ENCODE data around the gene SHROOM4.

The SHROOM4 gene

GRCh38 chrX:50711907-50712306, 102.1 kb downstream of the SHROOM4 start:
- H3K4me1 ChIP-seq (ENCODE audit: control insufficient read depth, insufficient read depth, low read length), result peaks cover 8% of the 10 kb centered on the region

GRCh38 chrX:50707955-50708699, 105.9 kb downstream of the SHROOM4 start:
- H3K9ac ChIP-seq (ENCODE audit: low read length in 2 of 2), result no peak overlapping the region
- peaks cover 11% of the 10 kb centered on the region for H3K4me1 ChIP-seq (ENCODE audit: control insufficient read depth, insufficient read depth, low read length)
- no peaks in the 10 kb centered on the region for H3K36me3 ChIP-seq (ENCODE audit: control insufficient read depth in 2 of 2, insufficient read depth in 2 of 2, low read length in 2 of 2)
- H3K27ac ChIP-seq (ENCODE audit: low read length), result no peak overlapping the region
- no peaks in the 10 kb centered on the region for H3K9me3 ChIP-seq (ENCODE audit: control insufficient read depth in 2 of 2, low read length in 2 of 2)
- H3K4me3 ChIP-seq (ENCODE audit: low read length in 2 of 2), result no peak overlapping the region
- H3K27me3 ChIP-seq (ENCODE audit: control insufficient read depth in 1 of 2, insufficient read depth in 2 of 2, low read length in 2 of 2), result peaks cover 0 to 7% of the 10 kb centered on the region in 2 donors

More at GRCh38 chrX:50711907-50712306, 102.1 kb downstream of the SHROOM4 start:
- Histone ChIP-seq H3K27ac (ENCODE audit: low read length) (no peak overlapping the region), H3K36me3 (ENCODE audit: control insufficient read depth in 2 of 2, insufficient read depth in 2 of 2, low read length in 2 of 2) (no peaks in the 10 kb centered on the region), H3K4me3 (ENCODE audit: low read length in 2 of 2) (no peak overlapping the region), H3K9me3 (ENCODE audit: control insufficient read depth in 2 of 2, low read length in 2 of 2) (no peaks in the 10 kb centered on the region), H3K9ac (ENCODE audit: low read length in 2 of 2) (no peak overlapping the region), H3K27me3 (ENCODE audit: control insufficient read depth in 1 of 2, insufficient read depth in 2 of 2, low read length in 2 of 2) (peaks cover 0 to 5% of the 10 kb centered on the region in 2 donors)

GRCh38 chrX:50707405-50707804, 106.6 kb downstream of the SHROOM4 start:
- Histone ChIP-seq H3K4me3 (ENCODE audit: low read length in 2 of 2) (no peak overlapping the region), H3K27ac (ENCODE audit: low read length) (no peak overlapping the region), H3K9me3 (ENCODE audit: control insufficient read depth in 2 of 2, low read length in 2 of 2) (no peaks in the 10 kb centered on the region), H3K9ac (ENCODE audit: low read length in 2 of 2) (no peak overlapping the region), H3K36me3 (ENCODE audit: control insufficient read depth in 2 of 2, insufficient read depth in 2 of 2, low read length in 2 of 2) (no peaks in the 10 kb centered on the region), H3K27me3 (ENCODE audit: control insufficient read depth in 1 of 2, insufficient read depth in 2 of 2, low read length in 2 of 2) (peaks cover 0 to 5% of the 10 kb centered on the region in 2 donors), H3K4me1 (ENCODE audit: control insufficient read depth, insufficient read depth, low read length) (peaks cover 11% of the 10 kb centered on the region)

GRCh38 chrX:50705042-50705441, 109.0 kb downstream of the SHROOM4 start:
- Histone ChIP-seq H3K9me3 (ENCODE audit: control insufficient read depth in 2 of 2, low read length in 2 of 2) (no peaks in the 10 kb centered on the region), H3K4me1 (ENCODE audit: control insufficient read depth, insufficient read depth, low read length) (peaks cover 11% of the 10 kb centered on the region), H3K27me3 (ENCODE audit: control insufficient read depth in 1 of 2, insufficient read depth in 2 of 2, low read length in 2 of 2) (peaks cover 0 to 9% of the 10 kb centered on the region in 2 donors), H3K27ac (ENCODE audit: low read length) (no peak overlapping the region), H3K9ac (ENCODE audit: low read length in 2 of 2) (no peak overlapping the region), H3K4me3 (ENCODE audit: low read length in 2 of 2) (no peak overlapping the region), H3K36me3 (ENCODE audit: control insufficient read depth in 2 of 2, insufficient read depth in 2 of 2, low read length in 2 of 2) (no peaks in the 10 kb centered on the region)

- H3K36me3 ChIP-seq (ENCODE audit: control insufficient read depth in 2 of 2, insufficient read depth in 2 of 2, low read length in 2 of 2), result no peaks in the 10 kb centered on the region
- no peaks in the 10 kb centered on the region for H3K9me3 ChIP-seq (ENCODE audit: control insufficient read depth in 2 of 2, low read length in 2 of 2)
- H3K4me1 ChIP-seq (ENCODE audit: control insufficient read depth, insufficient read depth, low read length), result peaks cover 11% of the 10 kb centered on the region
- H3K4me3 ChIP-seq (ENCODE audit: low read length in 2 of 2), result no peak overlapping the region
- H3K9ac ChIP-seq (ENCODE audit: low read length in 2 of 2), result no peak overlapping the region
- H3K27ac ChIP-seq (ENCODE audit: low read length), result no peak overlapping the region
- H3K27me3 ChIP-seq (ENCODE audit: control insufficient read depth in 1 of 2, insufficient read depth in 2 of 2, low read length in 2 of 2), result peaks cover 0 to 7% of the 10 kb centered on the region in 2 donors
These were observed 109.6 kb downstream of the SHROOM4 start for GRCh38 chrX:50704360-50704759.

GRCh38 chrX:50700921-50701320, 113.1 kb downstream of the SHROOM4 start:
- Histone ChIP-seq H3K27me3 (ENCODE audit: control insufficient read depth in 1 of 2, insufficient read depth in 2 of 2, low read length in 2 of 2) (peaks cover 0 to 10% of the 10 kb centered on the region in 2 donors), H3K4me1 (ENCODE audit: control insufficient read depth, insufficient read depth, low read length) (peaks cover 3% of the 10 kb centered on the region), H3K9me3 (ENCODE audit: control insufficient read depth in 2 of 2, low read length in 2 of 2) (no peaks in the 10 kb centered on the region), H3K36me3 (ENCODE audit: control insufficient read depth in 2 of 2, insufficient read depth in 2 of 2, low read length in 2 of 2) (no peaks in the 10 kb centered on the region), H3K27ac (ENCODE audit: low read length) (no peak overlapping the region), H3K4me3 (ENCODE audit: low read length in 2 of 2) (no peak overlapping the region), H3K9ac (ENCODE audit: low read length in 2 of 2) (no peak overlapping the region)

- H3K9me3 ChIP-seq (ENCODE audit: control insufficient read depth in 2 of 2, low read length in 2 of 2), result no peaks in the 10 kb centered on the region
- no peaks in the 10 kb centered on the region for H3K4me1 ChIP-seq (ENCODE audit: control insufficient read depth, insufficient read depth, low read length)
- no peak overlapping the region for H3K9ac ChIP-seq (ENCODE audit: low read length in 2 of 2)
- no peak overlapping the region for H3K4me3 ChIP-seq (ENCODE audit: low read length in 2 of 2)
- peaks cover 0 to 8% of the 10 kb centered on the region in 2 donors for H3K27me3 ChIP-seq (ENCODE audit: control insufficient read depth in 1 of 2, insufficient read depth in 2 of 2, low read length in 2 of 2)
- no peak overlapping the region for H3K27ac ChIP-seq (ENCODE audit: low read length)
- H3K36me3 ChIP-seq (ENCODE audit: control insufficient read depth in 2 of 2, insufficient read depth in 2 of 2, low read length in 2 of 2), result no peaks in the 10 kb centered on the region
These were observed 115.0 kb downstream of the SHROOM4 start for GRCh38 chrX:50698944-50699343.

- Histone ChIP-seq H3K9ac (ENCODE audit: low read length in 2 of 2) (no peak overlapping the region), H3K27me3 (ENCODE audit: control insufficient read depth in 1 of 2, insufficient read depth in 2 of 2, low read length in 2 of 2) (peaks cover 0 to 8% of the 10 kb centered on the region in 2 donors), H3K27ac (ENCODE audit: low read length) (no peak overlapping the region)
These were observed 116.3 kb downstream of the SHROOM4 start for GRCh38 chrX:50697691-50698090.

GRCh38 chrX:50691820-50692219, 122.2 kb downstream of the SHROOM4 start:
- H3K36me3 ChIP-seq (ENCODE audit: control insufficient read depth in 2 of 2, insufficient read depth in 2 of 2, low read length in 2 of 2), result no peaks in the 10 kb centered on the region
- no peaks in the 10 kb centered on the region for H3K9me3 ChIP-seq (ENCODE audit: control insufficient read depth in 2 of 2, low read length in 2 of 2)
- no peak overlapping the region for H3K27ac ChIP-seq (ENCODE audit: low read length)
- H3K4me3 ChIP-seq (ENCODE audit: low read length in 2 of 2), result no peak overlapping the region
- H3K27me3 ChIP-seq (ENCODE audit: control insufficient read depth in 1 of 2, insufficient read depth in 2 of 2, low read length in 2 of 2), result peaks cover 0 to 2% of the 10 kb centered on the region in 2 donors
- H3K9ac ChIP-seq (ENCODE audit: low read length in 2 of 2), result no peak overlapping the region
- no peaks in the 10 kb centered on the region for H3K4me1 ChIP-seq (ENCODE audit: control insufficient read depth, insufficient read depth, low read length)

More at GRCh38 chrX:50697691-50698090, 116.3 kb downstream of the SHROOM4 start:
- H3K36me3 ChIP-seq (ENCODE audit: control insufficient read depth in 2 of 2, insufficient read depth in 2 of 2, low read length in 2 of 2), result no peaks in the 10 kb centered on the region
- no peaks in the 10 kb centered on the region for H3K9me3 ChIP-seq (ENCODE audit: control insufficient read depth in 2 of 2, low read length in 2 of 2)
- no peaks in the 10 kb centered on the region for H3K4me1 ChIP-seq (ENCODE audit: control insufficient read depth, insufficient read depth, low read length)
- no peak overlapping the region for H3K4me3 ChIP-seq (ENCODE audit: low read length in 2 of 2)

- Histone ChIP-seq H3K4me3 (ENCODE audit: low read length in 2 of 2) (no peak overlapping the region), H3K4me1 (ENCODE audit: control insufficient read depth, insufficient read depth, low read length) (no peaks in the 10 kb centered on the region), H3K36me3 (ENCODE audit: control insufficient read depth in 2 of 2, insufficient read depth in 2 of 2, low read length in 2 of 2) (no peaks in the 10 kb centered on the region), H3K27me3 (ENCODE audit: control insufficient read depth in 1 of 2, insufficient read depth in 2 of 2, low read length in 2 of 2) (no peaks in the 10 kb centered on the region), H3K9ac (ENCODE audit: low read length in 2 of 2) (no peak overlapping the region), H3K27ac (ENCODE audit: low read length) (no peak overlapping the region), H3K9me3 (ENCODE audit: control insufficient read depth in 2 of 2, low read length in 2 of 2) (no peaks in the 10 kb centered on the region)
These were observed 129.1 kb downstream of the SHROOM4 start for GRCh38 chrX:50684871-50685270.

GRCh38 chrX:50680990-50681389, 133.0 kb downstream of the SHROOM4 start:
- Histone ChIP-seq H3K4me1 (ENCODE audit: control insufficient read depth, insufficient read depth, low read length) (no peaks in the 10 kb centered on the region), H3K4me3 (ENCODE audit: low read length in 2 of 2) (no peak overlapping the region), H3K9ac (ENCODE audit: low read length in 2 of 2) (no peak overlapping the region), H3K27me3 (ENCODE audit: control insufficient read depth in 1 of 2, insufficient read depth in 2 of 2, low read length in 2 of 2) (no peaks in the 10 kb centered on the region), H3K27ac (ENCODE audit: low read length) (no peak overlapping the region), H3K36me3 (ENCODE audit: control insufficient read depth in 2 of 2, insufficient read depth in 2 of 2, low read length in 2 of 2) (no peaks in the 10 kb centered on the region), H3K9me3 (ENCODE audit: control insufficient read depth in 2 of 2, low read length in 2 of 2) (no peaks in the 10 kb centered on the region)

Measured in stomach smooth muscle (tissue), 2 donors.